Gastrocnemius medialis (tissue), 4 donors: Measurements from ENCODE around the gene ATP5F1A. TPM values are rescaled to one million over a fixed set of nuclear protein-coding genes. Genes with fewer than 3 reads are reported as not detected.
A peak's percentile ranks its signal among the peaks of the same experiment; 100 is the strongest.

Experiments used
- ATAC-seq, 2 donors: fragments of 150-250 bp; one replicate each; pipeline ENCODE4 v1.9.1; 2016
- DNase-seq, 2 donors: peaks; one replicate each; pipeline ENCODE4 v3.0.0-alpha.2; 2019
- H3K27ac ChIP-seq, 4 donors: fragments of 200-600 bp; sonication (generic); 1 replicate in 1 of 4; 2 replicates in 3 of 4; pipeline ENCODE4 v1.5.1; 2016 to 2018; ENCODE audit warnings: mild to moderate bottlenecking in 2 of 4, moderate library complexity in 1 of 4
- H3K27me3 ChIP-seq, 3 donors: fragments of 200-600 bp; sonication (generic) in 2 of 3; 1 replicate in 1 of 3; 2 replicates in 2 of 3; pipeline versions ENCODE4 v1.5.1 to v1.6.0; 2016 to 2019; ENCODE audit warnings: mild to moderate bottlenecking in 1 of 3, moderate library complexity in 1 of 3
- H3K36me3 ChIP-seq, 2 donors: fragments of 200-600 bp; sonication (generic) in 1 of 2; one replicate each; pipeline ENCODE4 v1.5.1; 2017 to 2018
- H3K4me1 ChIP-seq, 2 donors: fragments of 200-600 bp; sonication (generic) in 1 of 2; one replicate each; pipeline ENCODE4 v1.5.1; 2016 to 2017; ENCODE audit warnings: mild to moderate bottlenecking in 2 of 2
- H3K4me3 ChIP-seq, 4 donors: fragments of 200-600 bp; sonication (generic) in 3 of 4; 1 replicate in 1 of 4; 2 replicates in 3 of 4; pipeline ENCODE4 v1.5.1; 2016 to 2019; ENCODE audit warnings: mild to moderate bottlenecking in 2 of 4
- H3K9me3 ChIP-seq, 3 donors: fragments of 200-600 bp; sonication (generic) in 2 of 3; 1 replicate in 1 of 3; 2 replicates in 2 of 3; pipeline ENCODE4 v1.5.1; 2016 to 2019
- POLR2A ChIP-seq, 2 donors: fragments of 450-650 bp; IDR thresholded peaks; one replicate each; pipeline ENCODE4 v1.6.1; 2017; ENCODE audit warnings: antibody characterized with exemption in 2 of 2, mild to moderate bottlenecking in 2 of 2, moderate library complexity in 2 of 2
- in situ Hi-C, 4 donors: fragments of 200-750 bp; cut with MboI; loops; one replicate each; pipeline versions ENCODE4 v1.15.0 to v1.8.0; 2017; ENCODE audit warnings: low sequenced_read_pairs in 4 of 4
- intact Hi-C: fragments of 100-400 bp; cut with DNase I; formaldehyde crosslinking; loops from one replicate; pipeline ENCODE4 v1.15.1; 2023; ENCODE audit warnings: low total_unique reads
- total RNA-seq, 4 donors: library from RNA; depleted of rRNA; stranded (reverse); fragments of >200 nt; gene quantifications; one replicate each; pipeline versions ENCODE4 v1.1.0 to v1.2.3, GENCODE V29; 2016
- TF ChIP-seq, protein P1 (sequence below), 5 experiments: fragments of 450-650 bp in 3 of 5; fragments of 200-600 bp in 2 of 5; sonication (generic) in 2 of 5; IDR thresholded peaks in 4 of 5; conservative IDR thresholded peaks in 1 of 5; 1 replicate in 4 of 5; 2 replicates in 1 of 5; pipeline ENCODE4 v1.5.1; 2016 to 2019; ENCODE audit warnings: antibody characterized with exemption in 5 of 5, mild to moderate bottlenecking in 3 of 5, moderate library complexity in 3 of 5

The ATP5F1A gene
- total RNA-seq, 4 donors from 2014 or later, result 845 to 1,536 (median 877) TPM

DNA sequence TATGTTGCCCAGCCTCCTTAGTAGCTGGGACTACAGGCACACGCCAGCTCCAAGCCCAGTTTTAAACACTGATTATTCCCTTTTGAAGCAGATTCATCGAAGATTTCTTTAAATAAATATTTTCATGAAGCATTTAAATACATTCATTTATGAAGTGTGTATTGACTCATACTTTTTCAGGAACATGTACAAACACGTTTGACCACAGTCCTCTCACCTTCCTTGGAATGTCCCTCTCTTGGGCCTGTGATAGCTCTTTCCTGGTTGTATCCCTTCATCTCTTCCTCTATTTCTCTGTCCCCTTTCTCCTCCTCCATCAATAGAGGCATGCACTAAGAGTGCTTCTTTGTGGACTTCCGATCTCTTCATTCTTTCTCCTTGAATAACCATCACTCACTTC lies 28.6 kb downstream of the ATP5F1A start:
- intact Hi-C loops (no loop called here), in situ Hi-C loops (loop anchor here in 2 of 4 donors (25.0 kb wide), 2 partner anchors 382 to 407 kb away; no protein-coding TSS in a partner anchor)
- no peaks in the 10 kb centered on the region for H3K27me3 ChIP-seq
- DNase-seq (no peak), ATAC-seq (no peak)
- no peaks in the 10 kb centered on the region for H3K9me3 ChIP-seq
- peak overlapping the region in 2 of 4 donors; percentile 11 to 37 for H3K27ac ChIP-seq
- no peaks in the 10 kb centered on the region for H3K36me3 ChIP-seq
- H3K4me1 ChIP-seq, result peaks cover 16% of the 10 kb centered on the region in 2 donors
- no peak overlapping the region for H3K4me3 ChIP-seq
- TF ChIP-seq POLR2A (IDR thresholded peaks at IDR 0.05), result no peak
- TF ChIP-seq, protein P1, sequence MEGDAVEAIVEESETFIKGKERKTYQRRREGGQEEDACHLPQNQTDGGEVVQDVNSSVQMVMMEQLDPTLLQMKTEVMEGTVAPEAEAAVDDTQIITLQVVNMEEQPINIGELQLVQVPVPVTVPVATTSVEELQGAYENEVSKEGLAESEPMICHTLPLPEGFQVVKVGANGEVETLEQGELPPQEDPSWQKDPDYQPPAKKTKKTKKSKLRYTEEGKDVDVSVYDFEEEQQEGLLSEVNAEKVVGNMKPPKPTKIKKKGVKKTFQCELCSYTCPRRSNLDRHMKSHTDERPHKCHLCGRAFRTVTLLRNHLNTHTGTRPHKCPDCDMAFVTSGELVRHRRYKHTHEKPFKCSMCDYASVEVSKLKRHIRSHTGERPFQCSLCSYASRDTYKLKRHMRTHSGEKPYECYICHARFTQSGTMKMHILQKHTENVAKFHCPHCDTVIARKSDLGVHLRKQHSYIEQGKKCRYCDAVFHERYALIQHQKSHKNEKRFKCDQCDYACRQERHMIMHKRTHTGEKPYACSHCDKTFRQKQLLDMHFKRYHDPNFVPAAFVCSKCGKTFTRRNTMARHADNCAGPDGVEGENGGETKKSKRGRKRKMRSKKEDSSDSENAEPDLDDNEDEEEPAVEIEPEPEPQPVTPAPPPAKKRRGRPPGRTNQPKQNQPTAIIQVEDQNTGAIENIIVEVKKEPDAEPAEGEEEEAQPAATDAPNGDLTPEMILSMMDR (IDR thresholded peaks at IDR 0.05 in 4 of 5, conservative IDR thresholded peaks at IDR 0.05 in 1 of 5), result no peak

DNA sequence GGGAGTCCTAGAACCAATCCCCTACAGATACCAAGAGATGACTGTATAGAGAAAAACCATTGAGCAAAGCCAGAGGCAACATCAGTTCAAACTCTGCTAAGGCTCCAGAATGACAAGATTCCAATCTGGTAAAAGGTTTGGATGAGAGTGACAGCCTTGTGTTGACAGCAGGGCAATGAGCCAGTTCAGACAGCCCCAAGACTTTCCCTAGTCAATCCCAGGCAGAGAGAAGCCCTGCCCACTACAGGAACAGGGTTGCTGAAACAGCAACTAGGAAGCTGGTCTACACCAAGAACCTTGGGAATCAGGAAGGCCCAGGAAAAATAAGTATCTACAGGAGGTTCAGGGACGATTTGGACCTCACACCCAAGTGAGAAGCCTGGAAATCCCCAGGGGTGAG lies 29.3 kb downstream of the ATP5F1A start:
- H3K36me3 ChIP-seq, result no peaks in the 10 kb centered on the region
- ATAC-seq, result no peak
- peak overlapping the region in 3 of 4 donors; percentile 37 to 64 (median 52) for H3K27ac ChIP-seq
- DNase-seq, result no peak
- H3K9me3 ChIP-seq, result no peaks in the 10 kb centered on the region
- no peak for TF ChIP-seq POLR2A (IDR thresholded peaks at IDR 0.05)
- TF ChIP-seq, protein P1 (IDR thresholded peaks at IDR 0.05 in 4 of 5, conservative IDR thresholded peaks at IDR 0.05 in 1 of 5), result no peak
- no peaks in the 10 kb centered on the region for H3K27me3 ChIP-seq
- peaks cover 16% of the 10 kb centered on the region in 2 donors for H3K4me1 ChIP-seq
- intact Hi-C loops (no loop called here), in situ Hi-C loops (loop anchor here in 2 of 4 donors (25.0 kb wide), 2 partner anchors 381 to 406 kb away; no protein-coding TSS in a partner anchor)
- no peak overlapping the region for H3K4me3 ChIP-seq

DNA sequence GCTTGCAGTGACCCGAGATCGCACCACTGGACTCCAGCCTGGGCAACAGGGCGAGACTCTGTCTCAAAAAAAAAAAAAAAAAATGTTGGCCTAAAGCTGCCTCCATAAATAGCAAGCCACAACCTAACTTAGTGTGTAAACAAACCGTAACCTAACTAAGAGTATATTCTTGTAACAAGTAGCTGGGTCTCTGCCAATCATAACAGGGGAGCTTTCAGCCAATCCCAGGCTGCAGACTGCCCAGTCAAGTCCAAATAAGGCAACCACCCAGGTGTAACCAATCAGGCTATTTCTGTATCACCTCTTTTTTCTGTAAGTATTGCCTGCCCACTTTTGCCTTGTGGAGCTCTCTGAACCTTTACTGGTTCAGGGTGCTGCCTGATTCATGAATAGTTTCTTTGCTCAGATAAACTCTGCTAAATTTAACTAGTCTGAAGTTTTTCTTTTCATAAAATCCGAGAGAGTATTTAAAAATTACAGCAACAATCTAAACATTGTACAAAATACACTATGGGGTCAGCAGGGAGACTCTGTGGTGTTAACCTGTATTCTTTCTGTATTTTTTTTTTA lies 30.6 kb downstream of the ATP5F1A start:
- Histone ChIP-seq H3K27ac (peak overlapping the region; percentile 17 to 74 (median 58)), H3K36me3 (no peaks in the 10 kb centered on the region), H3K4me3 (no peak overlapping the region), H3K9me3 (no peaks in the 10 kb centered on the region), H3K4me1 (peaks cover 9 to 12% of the 10 kb centered on the region in 2 donors), H3K27me3 (no peaks in the 10 kb centered on the region)
- in situ Hi-C loops, result loop anchor here in 2 of 4 donors (25.0 kb wide), 2 partner anchors 380 to 405 kb away; no protein-coding TSS in a partner anchor
- DNase-seq (peak; percentile 48 to 77), ATAC-seq (peak; percentile 89 to 94)
- TF ChIP-seq, protein P1 (IDR thresholded peaks at IDR 0.05 in 4 of 5, conservative IDR thresholded peaks at IDR 0.05 in 1 of 5), result no peak
- TF ChIP-seq POLR2A (IDR thresholded peaks at IDR 0.05), result peak in 1 of 2 donors; percentile 43
- intact Hi-C loops, result no loop called here

DNA sequence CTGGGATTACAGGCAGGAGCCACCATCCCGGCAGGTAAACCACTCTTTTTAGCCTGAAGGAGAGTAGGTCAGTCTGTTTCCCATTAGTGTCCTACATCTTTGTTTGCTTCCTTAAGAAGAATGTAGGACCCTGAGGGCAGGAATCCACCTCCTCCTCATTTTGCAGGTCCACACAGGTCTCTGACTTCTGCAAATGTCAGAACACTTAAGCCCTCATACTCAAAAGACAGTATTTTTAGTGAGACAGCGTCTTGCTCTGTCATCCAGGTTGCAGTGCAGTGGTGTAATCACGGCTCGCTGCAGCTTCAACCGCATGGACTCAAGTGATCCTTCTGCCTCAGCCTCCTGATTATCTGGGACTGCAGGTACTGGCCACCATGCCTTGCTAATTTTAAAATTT lies 35.3 kb downstream of the ATP5F1A start:
- Histone ChIP-seq H3K27me3 (no peaks in the 10 kb centered on the region), H3K4me1 (peaks cover 4 to 6% of the 10 kb centered on the region in 2 donors), H3K27ac (no peak overlapping the region), H3K4me3 (no peak overlapping the region), H3K36me3 (no peaks in the 10 kb centered on the region), H3K9me3 (no peaks in the 10 kb centered on the region)
- intact Hi-C loops, result no loop called here
- DNase-seq, result no peak
- ATAC-seq, result no peak
- in situ Hi-C loops, result loop anchor here in 2 of 4 donors (25.0 kb wide), 2 partner anchors 375 to 400 kb away; no protein-coding TSS in a partner anchor
- no peak for TF ChIP-seq POLR2A (IDR thresholded peaks at IDR 0.05)
- TF ChIP-seq, protein P1 (IDR thresholded peaks at IDR 0.05 in 4 of 5, conservative IDR thresholded peaks at IDR 0.05 in 1 of 5), result no peak
